ENCODE measurements around the gene UQCRH.

UQCRH gene

DNA sequence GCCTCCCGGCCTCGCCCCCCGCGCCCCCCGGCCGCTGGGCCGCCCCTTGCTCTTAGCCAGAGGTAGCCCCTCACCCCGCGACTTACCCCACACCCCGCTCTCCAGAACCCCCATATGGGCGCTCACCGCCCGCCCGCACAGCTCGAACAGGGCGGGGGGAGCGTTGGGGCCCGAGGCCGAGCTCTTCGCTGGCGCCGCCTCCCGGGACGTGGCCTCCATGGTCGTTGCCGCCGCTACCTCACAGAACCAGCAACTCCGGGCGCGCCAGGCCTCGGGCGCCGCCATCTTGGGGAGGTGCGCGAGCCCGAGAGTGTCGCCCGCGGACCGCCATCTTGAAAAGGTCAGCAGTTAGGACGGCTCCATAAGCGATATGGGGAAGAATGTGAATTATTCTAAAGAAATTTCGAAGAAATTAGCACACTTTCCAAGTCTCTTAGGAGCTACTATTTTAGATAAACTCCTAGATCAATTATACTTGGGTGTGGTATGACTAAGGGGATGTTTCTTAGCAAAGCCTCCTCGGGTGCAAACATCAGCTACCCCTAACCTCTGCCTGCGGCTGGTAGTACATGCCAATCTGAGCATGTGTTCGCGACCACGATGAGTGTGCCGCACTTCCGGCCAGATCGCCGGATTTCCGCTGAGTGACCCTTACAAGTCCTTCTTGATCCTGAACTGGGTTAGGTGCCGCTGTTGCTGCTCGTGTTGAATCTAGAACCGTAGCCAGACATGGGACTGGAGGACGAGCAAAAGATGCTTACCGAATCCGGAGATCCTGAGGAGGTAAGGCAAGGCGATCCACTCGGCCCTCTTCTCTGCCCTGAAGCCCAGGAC is at the start of gene UQCRH, which contains the start of gene LRRC41:
Gene UQCRH, plus strand, starts transcription at position 661 of the 834 bp plus-strand sequence. Its CDS starts 69 bp downstream, at position 730.
Gene LRRC41, minus strand, starts transcription at position 579 of the 834 bp plus-strand sequence. Its CDS starts 294 bp downstream, at position 285.
- DNase-seq (ENCODE audit: low read depth) = peak; percentile 85

DNA sequence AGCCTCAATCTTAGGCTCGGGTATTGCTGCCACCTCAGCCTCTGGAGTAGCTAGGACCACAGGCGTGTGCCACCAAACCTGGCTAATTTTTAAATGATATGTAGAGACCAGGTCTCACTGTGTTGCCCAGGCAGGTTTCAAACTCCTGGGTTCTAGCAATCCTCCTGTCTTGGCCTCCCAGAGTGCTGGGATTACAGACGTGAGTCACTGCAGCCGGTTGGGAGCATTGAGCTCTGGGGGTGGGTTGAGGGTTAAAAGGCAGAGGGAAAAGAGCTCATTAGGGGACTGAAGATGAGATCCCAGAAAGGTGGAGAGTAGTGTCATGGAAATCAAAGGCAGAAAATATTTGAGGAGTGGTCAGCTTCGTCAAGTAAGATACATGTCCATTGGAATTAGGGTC is 48.8 kb upstream of the UQCRH start:
- no peak for DNase-seq (ENCODE audit: low read depth)

DNA sequence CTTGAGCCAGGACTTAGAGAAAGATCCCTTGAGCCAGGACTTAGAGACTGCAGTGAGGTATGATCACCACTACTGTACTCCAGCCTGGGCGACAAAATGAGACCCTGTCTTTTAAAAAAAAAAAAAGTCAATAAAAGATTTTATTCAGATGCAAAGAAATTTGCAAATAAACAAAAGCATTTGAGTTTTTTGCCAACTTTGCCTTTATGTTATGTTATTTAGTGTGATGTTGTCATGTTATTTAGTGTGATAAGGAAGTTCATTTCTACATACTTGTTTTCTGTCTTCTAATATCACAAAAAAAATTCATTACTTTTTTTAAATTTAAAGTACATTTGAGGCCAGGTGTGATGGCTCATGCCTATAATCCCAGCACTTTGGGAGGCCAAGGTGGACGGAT is 47.0 kb upstream of the UQCRH start:
- DNase-seq (ENCODE audit: low read depth) = no peak

GRCh38 chr1:46262508-46262907 is 41.0 kb upstream of the UQCRH start:
- no peak for DNase-seq (ENCODE audit: low read depth)

- DNase-seq (ENCODE audit: low read depth) = no peak
Measured at GRCh38 chr1:46263146-46263545, 40.4 kb upstream of the UQCRH start.

- DNase-seq (ENCODE audit: low read depth) = no peak
Measured at GRCh38 chr1:46268578-46268977, 34.9 kb upstream of the UQCRH start.

DNA sequence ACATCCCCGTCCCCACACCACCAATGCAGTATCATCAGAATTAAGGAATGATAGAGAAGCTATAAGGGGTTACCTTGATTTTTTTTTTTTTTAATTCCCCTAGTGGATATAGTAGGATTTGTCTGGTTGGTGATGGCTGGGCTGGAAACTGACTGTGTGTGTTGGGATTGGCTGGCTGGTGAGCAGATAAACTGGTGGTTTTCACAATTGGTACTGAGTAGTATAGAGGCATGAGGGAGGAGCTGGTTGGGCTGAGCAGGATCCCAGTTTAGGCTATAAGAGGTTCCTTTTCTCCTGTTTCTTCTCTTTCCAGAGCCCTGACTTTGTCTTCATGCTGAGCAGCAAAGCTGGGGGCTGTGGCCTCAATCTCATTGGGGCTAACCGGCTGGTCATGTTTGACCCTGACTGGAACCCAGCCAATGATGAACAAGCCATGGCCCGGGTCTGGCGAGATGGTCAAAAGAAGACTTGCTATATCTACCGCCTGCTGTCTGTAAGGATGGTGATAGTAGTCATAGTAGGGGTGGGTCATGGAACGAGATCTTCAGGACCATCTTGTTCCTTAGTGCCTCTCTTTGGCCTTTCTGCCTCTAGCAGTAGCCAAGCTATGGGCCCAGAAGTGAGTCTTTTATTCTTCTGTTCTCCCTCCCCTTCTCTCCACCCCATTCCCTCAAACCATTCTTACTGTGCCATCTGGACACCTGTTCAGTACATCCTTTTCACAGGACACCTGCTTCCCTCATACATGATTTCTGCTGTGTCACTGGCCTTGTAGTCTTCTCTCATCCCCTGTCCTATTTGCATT is 29.1 kb upstream of the UQCRH start:
- DNase-seq (ENCODE audit: low read depth) = no peak

DNA sequence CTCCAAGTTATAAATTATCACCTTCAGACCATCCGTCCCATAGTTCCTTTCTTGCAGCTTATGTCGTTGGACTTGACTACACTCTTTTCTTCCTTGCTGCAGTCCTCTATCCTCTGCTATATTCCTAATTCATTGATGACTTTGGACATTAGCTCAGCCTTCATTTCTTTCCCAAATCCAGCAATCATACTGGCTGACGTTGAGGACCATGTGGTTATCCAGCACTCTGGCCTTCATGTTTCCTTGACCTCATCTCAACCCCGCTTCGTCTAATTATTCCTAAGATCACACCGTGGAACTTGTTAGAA is 28.5 kb upstream of the UQCRH start:
- no peak for DNase-seq (ENCODE audit: low read depth)

- DNase-seq (ENCODE audit: low read depth) = no peak
Measured at GRCh38 chr1:46277658-46278373, 25.7 kb upstream of the UQCRH start.

DNA sequence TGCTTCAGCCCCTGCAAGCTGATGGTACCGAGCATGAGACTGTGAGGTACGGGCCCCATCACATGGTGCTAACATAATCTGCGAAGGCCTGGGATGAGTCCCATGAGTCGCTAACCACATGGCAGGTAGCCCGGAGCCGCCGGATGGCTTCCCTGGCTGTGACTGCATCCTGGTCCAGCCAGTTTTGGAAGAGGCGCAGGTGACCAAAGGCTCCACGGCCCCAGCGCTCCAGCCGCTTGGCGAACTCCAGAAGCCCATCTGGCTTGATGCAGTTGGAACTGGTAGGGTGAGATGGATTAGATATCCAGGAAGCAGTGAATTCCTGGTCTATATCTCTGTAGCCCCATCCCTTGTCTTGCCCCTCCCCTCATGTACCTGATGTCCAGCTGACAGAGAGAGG is 24.7 kb upstream of the UQCRH start:
- no peak for DNase-seq (ENCODE audit: low read depth)

- no peak for DNase-seq (ENCODE audit: low read depth)
Measured at GRCh38 chr1:46280092-46280491, 23.4 kb upstream of the UQCRH start.

DNA sequence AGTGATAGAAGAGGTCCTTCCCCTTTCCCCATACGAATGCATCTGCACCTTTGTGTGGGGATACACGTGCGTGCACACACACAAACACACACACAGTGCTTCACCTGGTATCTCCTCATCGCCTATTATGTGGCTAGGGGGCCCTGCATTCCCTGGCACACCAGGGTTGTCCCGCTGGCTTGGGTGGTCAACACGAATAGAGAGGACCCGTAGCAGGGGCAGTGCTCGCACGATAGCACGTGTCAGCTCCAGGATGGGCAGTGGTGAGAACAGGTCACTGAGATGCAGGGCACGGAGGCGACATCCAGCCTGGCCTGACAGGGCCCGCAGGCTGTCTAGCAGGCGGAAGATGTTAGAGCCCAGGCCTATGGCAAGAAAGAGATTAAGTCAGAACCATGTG is 22.5 kb upstream of the UQCRH start:
- DNase-seq (ENCODE audit: low read depth) = no peak

GRCh38 chr1:46284058-46284457 is 19.4 kb upstream of the UQCRH start:
- no peak for DNase-seq (ENCODE audit: low read depth)

DNA sequence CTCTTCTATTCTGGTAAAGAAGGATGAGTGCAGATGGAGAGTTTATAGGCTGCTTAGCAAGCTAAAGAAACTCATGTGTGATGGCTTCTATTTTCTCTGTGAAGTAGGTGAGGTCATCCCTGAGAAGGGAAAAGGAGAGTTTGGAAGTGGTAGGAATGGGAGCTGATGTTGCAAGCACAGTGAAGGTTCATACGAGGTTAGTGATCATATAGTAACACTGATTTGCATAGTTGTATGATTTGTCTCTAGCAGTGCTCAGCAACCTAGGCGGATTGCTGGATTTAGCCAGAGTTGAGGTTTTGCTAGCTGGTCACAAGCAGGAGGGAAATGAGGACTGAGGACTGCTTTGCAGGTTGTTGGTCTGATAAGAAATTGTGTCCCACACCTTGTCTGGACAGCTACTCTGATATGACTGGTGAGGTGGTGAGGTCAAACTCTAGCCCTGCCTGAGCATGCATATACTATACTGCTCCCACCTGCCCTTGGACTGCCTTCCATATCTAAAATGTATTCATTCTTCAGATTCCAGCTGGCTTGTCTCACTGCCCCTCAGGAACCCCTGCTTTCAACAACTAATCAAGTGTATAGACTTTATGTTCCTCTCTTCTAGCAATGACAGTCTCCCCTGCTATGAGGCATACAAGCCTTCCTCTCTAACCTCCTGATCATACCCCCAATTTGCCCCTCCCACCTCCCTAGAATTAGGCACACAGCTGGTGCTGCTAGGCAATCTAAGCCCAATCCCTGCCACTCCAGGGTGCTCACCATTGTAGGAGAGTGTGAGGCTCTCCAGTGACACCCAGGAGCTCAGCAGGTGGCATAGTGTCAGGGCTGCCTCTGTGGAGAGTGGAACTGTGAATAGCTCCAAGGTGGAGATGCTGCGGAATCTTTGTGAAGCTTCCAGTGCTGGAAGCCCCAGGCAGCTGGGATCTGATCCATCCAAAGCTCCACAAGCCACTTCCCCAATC is 18.6 kb upstream of the UQCRH start:
- no peak for DNase-seq (ENCODE audit: low read depth)

GRCh38 chr1:46285730-46286477 is 17.6 kb upstream of the UQCRH start:
- no peak for DNase-seq (ENCODE audit: low read depth)

DNA sequence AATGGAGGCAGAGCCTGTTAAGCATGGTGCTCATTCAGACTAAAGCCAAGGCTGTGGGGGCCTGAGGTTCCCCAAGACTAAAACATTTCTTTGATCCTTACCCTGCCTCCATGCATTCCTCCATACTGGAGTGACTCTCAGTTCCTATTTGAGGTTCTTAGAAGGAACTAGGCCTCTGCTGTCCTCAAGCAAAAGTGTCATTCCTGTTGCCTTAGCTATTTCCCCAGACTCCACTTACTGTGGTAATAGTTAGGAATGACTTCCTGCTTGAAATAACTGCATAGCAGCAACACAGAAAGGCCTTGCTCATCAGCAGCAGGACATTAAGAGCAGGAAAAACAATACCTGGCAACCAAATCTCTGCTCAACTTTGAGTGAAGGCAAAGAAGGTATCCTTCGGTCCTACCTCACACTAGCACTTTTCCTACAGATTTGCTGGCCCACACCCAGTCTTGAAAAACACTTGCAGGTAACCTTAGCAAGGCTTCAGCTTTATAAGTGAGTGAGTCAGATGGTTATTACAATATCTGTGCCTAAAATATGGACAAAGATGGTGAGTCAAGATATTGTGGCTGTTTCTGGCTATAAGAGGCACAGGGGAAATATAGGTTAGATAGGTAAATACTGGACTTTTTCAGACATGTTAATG is 14.9 kb upstream of the UQCRH start:
- no peak for DNase-seq (ENCODE audit: low read depth)

- DNase-seq (ENCODE audit: low read depth) = no peak
Measured at GRCh38 chr1:46289134-46289494, 14.4 kb upstream of the UQCRH start.

DNA sequence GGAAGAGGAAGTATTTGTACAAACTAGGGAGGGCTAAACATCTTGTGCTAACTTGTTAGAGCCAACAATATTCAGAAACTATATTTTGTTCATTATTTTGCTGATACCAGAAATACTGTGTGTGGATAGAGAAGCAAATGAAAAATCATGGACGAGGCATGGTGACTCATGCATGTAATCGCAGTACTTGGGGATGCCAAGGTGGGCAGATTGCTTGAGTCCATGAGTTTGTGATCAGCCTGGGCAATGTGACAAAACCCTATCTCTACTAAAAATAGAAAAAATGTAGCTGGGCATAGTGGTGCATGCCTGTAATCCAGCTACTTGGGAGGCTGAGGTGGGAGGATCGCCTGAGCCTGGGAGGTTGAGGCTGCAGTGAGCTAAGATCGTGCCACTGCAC is 13.5 kb upstream of the UQCRH start:
- DNase-seq (ENCODE audit: low read depth) = no peak

DNA sequence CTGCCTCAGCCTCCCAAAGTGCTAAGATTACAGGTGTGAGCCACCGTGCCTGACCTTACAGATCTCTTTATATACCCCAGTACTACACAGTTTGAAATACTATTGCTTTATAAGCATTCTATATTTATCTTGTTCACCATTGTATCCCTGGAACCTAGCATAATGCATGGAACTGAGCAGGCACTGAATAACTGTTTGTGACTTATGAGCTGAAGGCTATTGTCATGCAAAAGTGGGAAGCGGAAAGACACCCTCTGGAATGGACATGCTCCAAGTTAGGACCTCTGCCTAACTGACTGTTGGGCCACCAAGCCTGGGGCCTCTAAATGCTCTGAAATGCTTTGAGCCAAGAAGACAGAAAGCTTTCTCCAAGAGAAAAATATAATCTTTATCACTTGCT is 8.2 kb upstream of the UQCRH start:
- no peak for DNase-seq (ENCODE audit: low read depth)

- DNase-seq (ENCODE audit: low read depth) = no peak
Measured at GRCh38 chr1:46298387-46298786, 5.1 kb upstream of the UQCRH start.

All from T-helper 22 cell (primary cell).